Smooth muscle cell (in vitro differentiated cells): ENCODE data around the gene ADRB2. TPM values are rescaled to one million over a fixed set of nuclear protein-coding genes. Genes with fewer than 3 reads are reported as not detected.

ENCODE experiments used
- DNase-seq: peaks from one replicate; lab custom pipeline; 2025; ENCODE audit not compliant: unreplicated experiment; lab: John Stamatoyannopoulos, UW
- H2AFZ ChIP-seq: fragments of 200-600 bp; sonication (generic); 2 replicates; pipeline ENCODE4 v1.6.0; 2016; ENCODE audit warnings: antibody characterized with exemption, low read depth, mild to moderate bottlenecking
- H3F3A ChIP-seq: fragments of 200-600 bp; sonication (generic); 2 replicates; pipeline ENCODE4 v1.6.0; 2017; ENCODE audit warnings: antibody characterized with exemption, low read depth
- H3K27ac ChIP-seq: fragments of 200-600 bp; sonication (generic); 2 replicates; pipeline ENCODE4 v1.5.1; 2016; ENCODE audit warnings: low read depth, mild to moderate bottlenecking
- H3K27me3 ChIP-seq: fragments of 200-600 bp; sonication (generic); 2 replicates; pipeline ENCODE4 v1.6.1; 2016; ENCODE audit warnings: low read depth, mild to moderate bottlenecking
- H3K36me3 ChIP-seq: fragments of 200-600 bp; sonication (generic); 2 replicates; pipeline ENCODE4 v1.5.1; 2016; ENCODE audit warnings: low read depth
- H3K4me1 ChIP-seq: fragments of 200-600 bp; sonication (generic); 2 replicates; pipeline ENCODE4 v1.5.1; 2016; ENCODE audit warnings: low read depth
- H3K4me2 ChIP-seq: fragments of 200-600 bp; sonication (generic); 2 replicates; pipeline ENCODE4 v1.6.0; 2016; ENCODE audit warnings: mild to moderate bottlenecking
- H3K4me3 ChIP-seq: fragments of 200-600 bp; sonication (generic); 2 replicates; pipeline ENCODE4 v1.5.1; 2016; ENCODE audit warnings: mild to moderate bottlenecking
- H3K79me2 ChIP-seq: fragments of 200-600 bp; sonication (generic); 2 replicates; pipeline ENCODE4 v1.6.0; 2016; ENCODE audit warnings: low read depth, mild to moderate bottlenecking
- H3K9ac ChIP-seq: fragments of 200-600 bp; sonication (generic); 2 replicates; pipeline ENCODE4 v1.6.0; 2016; ENCODE audit warnings: low read depth
- H3K9me3 ChIP-seq: fragments of 200-600 bp; sonication (generic); replicated peaks from 2 replicates; pipeline ENCODE4 v1.5.1; 2016; ENCODE audit warnings: low read depth
- H4K20me1 ChIP-seq: fragments of 200-600 bp; sonication (generic); 2 replicates; pipeline ENCODE4 v1.6.0; 2016; ENCODE audit warnings: low read depth
- CTCF ChIP-seq: fragments of 200-600 bp; sonication (generic); IDR thresholded peaks from 2 replicates; pipeline ENCODE4 v1.5.1; 2017; ENCODE audit warnings: borderline replicate concordance, mild to moderate bottlenecking, antibody characterized with exemption; ENCODE audit not compliant: insufficient read depth, poor library complexity, severe bottlenecking
- WGBS: methylation state at CpG from one replicate; pipeline ENCODE4 v1.1.7; 2016; ENCODE audit warnings: low lambda C conversion rate; 5-methylcytosine and 5-hydroxymethylcytosine counted together
- polyA plus RNA-seq: library from polyadenylated mRNA; unstranded; fragments of >200 nt; fragmentation: Nextera tagmentation; extraction: Ambion mirVana; gene quantifications from 2 replicates; pipeline ENCODE4 v1.2.1, GENCODE V29; 2016
- total RNA-seq: library from RNA; depleted of rRNA; stranded (reverse); fragments of >200 nt; gene quantifications from 2 replicates; pipeline ENCODE4 v1.2.3, GENCODE V29; 2014

The ADRB2 gene
- total and polyA plus RNA-seq, 2 experiments from 2014 or later, result 1.9 TPM

- Histone ChIP-seq H3K9ac (no peak overlapping the region), H3K27ac (no peak overlapping the region), H3K79me2 (no peaks in the 10 kb centered on the region), H3K9me3 (no peaks in the 10 kb centered on the region), H3F3A (no peaks in the 10 kb centered on the region), H3K4me2 (no peak overlapping the region), H2AFZ (no peak overlapping the region), H3K27me3 (peaks cover 5% of the 10 kb centered on the region), H3K4me3 (no peak overlapping the region), H3K36me3 (no peaks in the 10 kb centered on the region), H4K20me1 (no peaks in the 10 kb centered on the region), H3K4me1 (no peaks in the 10 kb centered on the region)
- WGBS, result 94% methylated on average over 2 of the region's 2 CpGs
- TF ChIP-seq CTCF, result no peak
- DNase-seq, result no peak
Observed at GRCh38 chr5:148853868-148854267, 27.5 kb downstream of the ADRB2 start.

GRCh38 chr5:148855249-148856008 lies 29.0 kb downstream of the ADRB2 start:
- H3K36me3 ChIP-seq, result no peaks in the 10 kb centered on the region
- no peak overlapping the region for H3K9ac ChIP-seq
- H3K4me2 ChIP-seq, result no peak overlapping the region
- no peak overlapping the region for H2AFZ ChIP-seq
- H3K4me3 ChIP-seq, result no peak overlapping the region
- H3K79me2 ChIP-seq, result no peaks in the 10 kb centered on the region
- peaks cover 5% of the 10 kb centered on the region for H3K27me3 ChIP-seq
- 94% methylated on average over 5 of the region's 5 CpGs for WGBS
- H4K20me1 ChIP-seq, result no peaks in the 10 kb centered on the region
- no peak for DNase-seq
- H3K4me1 ChIP-seq, result no peaks in the 10 kb centered on the region
- no peak overlapping the region for H3K27ac ChIP-seq
- TF ChIP-seq CTCF, result no peak
- no peaks in the 10 kb centered on the region for H3K9me3 ChIP-seq
- no peaks in the 10 kb centered on the region for H3F3A ChIP-seq

- no peak overlapping the region for H3K9ac ChIP-seq
- H3K27ac ChIP-seq, result no peak overlapping the region
- no peak for TF ChIP-seq CTCF
- no peak overlapping the region for H3K4me2 ChIP-seq
- H3K79me2 ChIP-seq, result no peaks in the 10 kb centered on the region
- H3K4me3 ChIP-seq, result no peak overlapping the region
- no peaks in the 10 kb centered on the region for H3K9me3 ChIP-seq
- H3K36me3 ChIP-seq, result no peaks in the 10 kb centered on the region
- H4K20me1 ChIP-seq, result no peaks in the 10 kb centered on the region
- H3K4me1 ChIP-seq, result no peaks in the 10 kb centered on the region
- no peak for DNase-seq
- H2AFZ ChIP-seq, result no peak overlapping the region
- peaks cover 4% of the 10 kb centered on the region for H3K27me3 ChIP-seq
- WGBS, result 97% methylated on average over 2 of the region's 2 CpGs
- no peaks in the 10 kb centered on the region for H3F3A ChIP-seq
Observed at GRCh38 chr5:148856009-148856367, 29.6 kb downstream of the ADRB2 start.

- H3K79me2 ChIP-seq, result no peaks in the 10 kb centered on the region
- no peaks in the 10 kb centered on the region for H3K27me3 ChIP-seq
- DNase-seq, result no peak
- H3K4me1 ChIP-seq, result no peaks in the 10 kb centered on the region
- H3K27ac ChIP-seq, result no peak overlapping the region
- no peak overlapping the region for H3K9ac ChIP-seq
- H3K9me3 ChIP-seq, result no peaks in the 10 kb centered on the region
- no peaks in the 10 kb centered on the region for H3F3A ChIP-seq
- TF ChIP-seq CTCF, result no peak
- H3K36me3 ChIP-seq, result no peaks in the 10 kb centered on the region
- H3K4me3 ChIP-seq, result no peak overlapping the region
- no peak overlapping the region for H3K4me2 ChIP-seq
- H2AFZ ChIP-seq, result no peak overlapping the region
- H4K20me1 ChIP-seq, result no peaks in the 10 kb centered on the region
- 97% methylated on average over 1 of the region's 1 CpG for WGBS
Observed at GRCh38 chr5:148856424-148856823, 30.0 kb downstream of the ADRB2 start.
